A673 (cell line): Measurements from ENCODE around the gene SMPD2. TPM values are rescaled to one million over a fixed set of nuclear protein-coding genes. Genes with fewer than 3 reads are reported as not detected.

Source experiments
- BruUV-seq: library from RNA; stranded (reverse); fragments of 400-500 nt; replicated peaks from 2 replicates; lab custom pipeline; 2021; lab: Mats Ljungman, UMichigan
- CTCF ChIA-PET: fragments of 300-600 bp; sonication (Branson Sonifier 250); formaldehyde crosslinking; loops from one replicate; lab custom pipeline; 2022; ENCODE audit warnings: antibody characterized with exemption; lab: Charles Lee
- POLR2A ChIA-PET: fragments of 300-600 bp; sonication (Branson Sonifier 250); formaldehyde crosslinking; loops from one replicate; lab custom pipeline; 2022; ENCODE audit warnings: antibody characterized with exemption; ENCODE audit not compliant: low non-redundant PET; lab: Charles Lee
- DNase-seq: peaks from one replicate; pipeline ENCODE4 v3.0.0-alpha.2; 2015; ENCODE audit warnings: low spot score
- H3K27ac ChIP-seq: fragments of 200-600 bp; sonication (generic); 2 replicates; pipeline ENCODE4 v1.5.1; 2016; ENCODE audit warnings: mixed run types, low read depth, mild to moderate bottlenecking, mixed read lengths, antibody characterized with exemption, low read length; ENCODE audit not compliant: poor library complexity, severe bottlenecking
- H3K27me3 ChIP-seq: fragments of 200-600 bp; sonication (generic); replicated peaks from 2 replicates; pipeline ENCODE4 v1.6.1; 2017; ENCODE audit warnings: mixed run types, low read depth, mild to moderate bottlenecking, mixed read lengths, antibody characterized with exemption, low read length; ENCODE audit not compliant: insufficient read depth, poor library complexity
- H3K36me3 ChIP-seq: fragments of 200-600 bp; sonication (generic); 2 replicates; pipeline ENCODE4 v1.6.1; 2016; ENCODE audit warnings: mixed run types, mild to moderate bottlenecking, mixed read lengths, antibody characterized with exemption, low read length; ENCODE audit not compliant: insufficient read depth, poor library complexity, severe bottlenecking
- H3K4me1 ChIP-seq: fragments of 200-600 bp; sonication (generic); 2 replicates; pipeline ENCODE4 v1.6.1; 2017; ENCODE audit warnings: mixed run types, mild to moderate bottlenecking, mixed read lengths, antibody characterized with exemption, low read length; ENCODE audit not compliant: insufficient read depth, poor library complexity, severe bottlenecking
- H3K4me3 ChIP-seq: fragments of 200-600 bp; sonication (generic); 2 replicates; pipeline ENCODE4 v1.5.1; 2016; ENCODE audit warnings: low read depth, mixed run types, mild to moderate bottlenecking, mixed read lengths, low read length; ENCODE audit not compliant: poor library complexity, severe bottlenecking
- H3K9me3 ChIP-seq: fragments of 200-600 bp; sonication (generic); 2 replicates; pipeline ENCODE4 v1.6.1; 2016; ENCODE audit warnings: mixed run types, low read depth, mild to moderate bottlenecking, mixed read lengths, antibody characterized with exemption, low read length; ENCODE audit not compliant: poor library complexity, severe bottlenecking
- CTCF ChIP-seq: fragments of 300-800, 200-600 bp; sonication (generic); conservative IDR thresholded peaks from 2 replicates; pipeline ENCODE4 v1.5.1; 2017; ENCODE audit warnings: low read depth, mild to moderate bottlenecking, antibody characterized with exemption, low read length, moderate library complexity, mixed read lengths
- EZH2 ChIP-seq: fragments of 200-600 bp; sonication (generic); IDR thresholded peaks from 2 replicates; pipeline ENCODE4 v1.6.1; 2017; ENCODE audit warnings: borderline replicate concordance, low read depth, mild to moderate bottlenecking, mixed read lengths, antibody characterized with exemption, low read length; ENCODE audit not compliant: poor library complexity, severe bottlenecking
- intact Hi-C: fragments of 100-400 bp; cut with micrococcal nuclease; formaldehyde crosslinking; loops from one replicate; pipeline ENCODE4 v1.10.0; 2022; ENCODE audit not compliant: unreplicated experiment
- total RNA-seq: library from RNA; stranded (reverse); gene quantifications from 2 replicates; pipeline ENCODE4 v1.2.3, GENCODE V29; 2021

The SMPD2 gene
- total RNA-seq, 1 experiment from 2014 or later: 8.6 TPM

DNA sequence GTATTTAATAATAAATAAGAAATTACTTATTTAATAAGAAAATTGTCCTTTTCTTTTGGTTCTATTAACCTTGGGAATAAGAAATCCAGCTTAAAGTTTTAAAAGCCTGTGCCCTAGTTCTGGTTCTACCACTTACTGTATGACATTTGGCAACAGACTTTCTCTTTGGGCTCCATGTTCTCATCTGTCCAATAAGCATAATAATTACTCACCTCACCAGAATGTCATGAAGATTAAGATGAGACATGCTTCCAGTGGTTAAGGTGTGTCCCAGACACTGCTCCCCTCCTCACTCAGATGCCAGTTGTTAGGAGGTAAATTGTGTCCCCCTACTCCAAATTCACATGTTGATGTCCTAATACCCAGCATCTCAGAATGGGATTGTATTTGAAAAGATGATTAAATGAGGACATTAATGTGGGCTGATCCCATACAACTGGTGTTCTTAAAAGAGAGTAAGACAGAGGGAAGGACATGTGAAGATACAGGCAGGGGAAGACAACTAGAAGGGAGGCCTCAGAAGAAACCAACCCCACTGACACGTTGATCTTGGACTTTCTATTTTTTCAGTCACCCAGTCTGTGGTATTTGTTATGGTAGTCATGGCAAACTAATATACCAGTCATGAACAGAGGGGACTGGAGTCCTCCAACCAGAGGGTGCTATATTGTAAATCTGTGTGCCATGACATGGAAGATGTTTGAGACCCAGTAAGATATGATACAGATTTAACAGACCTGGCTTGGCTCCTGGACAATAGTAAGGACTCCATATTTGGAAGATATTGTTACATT lies 21.4 kb downstream of the SMPD2 start:
- H3K9me3 ChIP-seq: no peaks in the 10 kb centered on the region
- H3K4me1 ChIP-seq: peaks cover 9% of the 10 kb centered on the region
- no peak overlapping the region for H3K4me3 ChIP-seq
- no peak overlapping the region for H3K27ac ChIP-seq
- no peak for TF ChIP-seq CTCF
- TF ChIP-seq EZH2: no peak
- POLR2A ChIA-PET: no interaction called here
- intact Hi-C loops: no loop called here
- no peaks in the 10 kb centered on the region for H3K27me3 ChIP-seq
- no TSS peak for BruUV-seq
- peaks cover 53% of the 10 kb centered on the region for H3K36me3 ChIP-seq
- CTCF ChIA-PET: no interaction called here
- DNase-seq: no peak

- Histone ChIP-seq H3K4me1 (no peaks in the 10 kb centered on the region), H3K27me3 (no peaks in the 10 kb centered on the region), H3K4me3 (no peak overlapping the region), H3K36me3 (peaks cover 76% of the 10 kb centered on the region), H3K27ac (no peak overlapping the region), H3K9me3 (no peaks in the 10 kb centered on the region)
- ChIA-PET POLR2A (no interaction called here), CTCF (no interaction called here)
- TF ChIP-seq EZH2 (no peak), CTCF (no peak)
- intact Hi-C loops: no loop called here
- no peak for DNase-seq
- no TSS peak for BruUV-seq
These were observed 25.2 kb downstream of the SMPD2 start for GRCh38 chr6:109465772-109466171.

- CTCF ChIA-PET: no interaction called here
- no TSS peak for BruUV-seq
- H3K36me3 ChIP-seq: peaks cover 78% of the 10 kb centered on the region
These were observed 25.8 kb downstream of the SMPD2 start for GRCh38 chr6:109466212-109466923.

More at GRCh38 chr6:109466212-109466923, 25.8 kb downstream of the SMPD2 start:
- no peaks in the 10 kb centered on the region for H3K27me3 ChIP-seq
- no peaks in the 10 kb centered on the region for H3K9me3 ChIP-seq
- no peaks in the 10 kb centered on the region for H3K4me1 ChIP-seq
- H3K27ac ChIP-seq: no peak overlapping the region
- POLR2A ChIA-PET: no interaction called here
- no peak overlapping the region for H3K4me3 ChIP-seq
- DNase-seq: no peak
- TF ChIP-seq EZH2 (no peak), CTCF (no peak)
- intact Hi-C loops: no loop called here
